DMS53 (cell line): ENCODE measurements around the gene UBAC2.

ENCODE experiments used
- DNase-seq: peaks from one replicate; lab custom pipeline; 2025; lab: John Stamatoyannopoulos, UW

UBAC2 gene

GRCh38 chr13:99360696-99361095, 160.0 kb downstream of the UBAC2 start:
- no peak for DNase-seq

GRCh38 chr13:99361197-99361596, 160.5 kb downstream of the UBAC2 start:
- no peak for DNase-seq

GRCh38 chr13:99362362-99362761, 161.7 kb downstream of the UBAC2 start:
- no peak for DNase-seq

- DNase-seq: no peak
Observed at GRCh38 chr13:99363391-99363790, 162.7 kb downstream of the UBAC2 start.

GRCh38 chr13:99363949-99364348, 163.3 kb downstream of the UBAC2 start:
- no peak for DNase-seq

- DNase-seq: no peak
Observed at GRCh38 chr13:99366075-99366987, 165.7 kb downstream of the UBAC2 start.

- no peak for DNase-seq
Observed at GRCh38 chr13:99367106-99367616, 166.5 kb downstream of the UBAC2 start.

- no peak for DNase-seq
Observed at GRCh38 chr13:99367663-99368448, 167.2 kb downstream of the UBAC2 start.

GRCh38 chr13:99370481-99371275, 170.0 kb downstream of the UBAC2 start:
- peak; percentile 1 for DNase-seq

GRCh38 chr13:99371956-99372355, 171.3 kb downstream of the UBAC2 start:
- DNase-seq: no peak

- DNase-seq: no peak
Observed at GRCh38 chr13:99373436-99373835, 172.8 kb downstream of the UBAC2 start.

- DNase-seq: no peak
Observed at GRCh38 chr13:99374169-99374991, 173.7 kb downstream of the UBAC2 start.

- DNase-seq: no peak
Observed at GRCh38 chr13:99374994-99375737, 174.5 kb downstream of the UBAC2 start.

- DNase-seq: no peak
Observed at GRCh38 chr13:99375738-99376080, 175.1 kb downstream of the UBAC2 start.

GRCh38 chr13:99376132-99376531, 175.5 kb downstream of the UBAC2 start:
- DNase-seq: no peak

- no peak for DNase-seq
Observed at GRCh38 chr13:99376924-99377323, 176.3 kb downstream of the UBAC2 start.

- DNase-seq: no peak
Observed at GRCh38 chr13:99377641-99378040, 177.0 kb downstream of the UBAC2 start.

GRCh38 chr13:99378985-99379733, 178.5 kb downstream of the UBAC2 start:
- DNase-seq: no peak

GRCh38 chr13:99379856-99380801, 179.5 kb downstream of the UBAC2 start:
- no peak for DNase-seq
